Measurements from ENCODE around the gene CELF2.

The CELF2 gene

GRCh38 chr10:11307004-11307403 is 289.3 kb downstream of the CELF2 start:
- DNase-seq = no peak

DNA sequence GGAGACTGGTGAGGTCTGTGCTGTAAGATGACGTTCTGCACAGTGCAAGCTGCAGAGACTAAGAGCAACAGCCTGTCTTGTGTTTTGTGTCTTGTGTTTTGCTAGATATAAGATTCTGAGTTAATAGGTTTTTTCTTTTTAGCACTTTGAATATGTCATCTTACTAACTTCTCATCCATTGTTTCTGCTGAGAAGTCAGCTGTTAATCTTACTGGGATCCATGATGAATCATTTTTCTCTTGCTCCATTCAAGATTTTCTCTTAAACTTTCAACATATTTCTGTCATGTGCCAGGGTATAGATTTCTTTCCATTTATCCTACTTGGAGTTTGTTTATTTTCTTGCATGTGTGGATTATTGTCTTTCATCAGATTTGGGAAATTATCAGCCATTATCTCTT is 290.3 kb downstream of the CELF2 start:
- no peak for DNase-seq

DNA sequence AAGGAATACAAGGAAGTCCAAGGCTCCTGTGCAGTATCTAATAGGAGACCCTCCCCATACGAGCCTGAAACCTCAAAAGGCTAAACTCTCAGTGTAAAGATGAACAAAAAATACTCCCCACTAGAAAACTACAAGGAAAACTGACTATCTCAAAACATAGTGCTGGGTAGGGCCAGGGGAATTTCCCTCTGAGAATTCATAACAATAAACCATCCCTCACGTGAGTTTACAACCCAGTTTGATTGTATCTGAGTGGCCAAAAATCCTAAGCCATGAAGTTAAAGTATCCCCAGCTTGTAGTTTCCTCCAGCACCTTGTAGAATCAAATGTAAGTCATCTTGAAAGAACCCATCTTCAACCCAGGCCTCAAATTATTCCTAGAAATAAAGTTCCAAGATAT is 293.4 kb downstream of the CELF2 start:
- no peak for DNase-seq

DNA sequence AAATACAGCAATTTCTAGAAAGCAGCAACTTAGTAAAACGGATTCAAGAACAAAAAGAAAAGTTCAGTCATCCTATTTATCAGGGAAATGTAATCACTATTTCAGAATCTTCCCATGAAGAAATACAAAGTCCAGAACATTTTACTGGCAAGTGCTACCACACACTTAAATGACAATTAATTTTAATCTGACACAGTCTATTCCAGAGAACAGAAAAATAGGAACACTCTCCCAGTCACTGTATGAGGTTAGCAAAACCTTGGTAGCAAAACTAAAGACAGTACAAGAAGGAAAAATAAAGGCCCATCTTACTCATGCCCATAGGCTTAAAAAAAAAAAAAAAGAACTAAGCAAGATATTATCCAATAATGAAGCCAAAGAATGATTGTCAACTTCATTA is 295.8 kb downstream of the CELF2 start:
- DNase-seq = no peak

- no peak for DNase-seq
Measured at GRCh38 chr10:11317936-11318670, 300.4 kb downstream of the CELF2 start.

DNA sequence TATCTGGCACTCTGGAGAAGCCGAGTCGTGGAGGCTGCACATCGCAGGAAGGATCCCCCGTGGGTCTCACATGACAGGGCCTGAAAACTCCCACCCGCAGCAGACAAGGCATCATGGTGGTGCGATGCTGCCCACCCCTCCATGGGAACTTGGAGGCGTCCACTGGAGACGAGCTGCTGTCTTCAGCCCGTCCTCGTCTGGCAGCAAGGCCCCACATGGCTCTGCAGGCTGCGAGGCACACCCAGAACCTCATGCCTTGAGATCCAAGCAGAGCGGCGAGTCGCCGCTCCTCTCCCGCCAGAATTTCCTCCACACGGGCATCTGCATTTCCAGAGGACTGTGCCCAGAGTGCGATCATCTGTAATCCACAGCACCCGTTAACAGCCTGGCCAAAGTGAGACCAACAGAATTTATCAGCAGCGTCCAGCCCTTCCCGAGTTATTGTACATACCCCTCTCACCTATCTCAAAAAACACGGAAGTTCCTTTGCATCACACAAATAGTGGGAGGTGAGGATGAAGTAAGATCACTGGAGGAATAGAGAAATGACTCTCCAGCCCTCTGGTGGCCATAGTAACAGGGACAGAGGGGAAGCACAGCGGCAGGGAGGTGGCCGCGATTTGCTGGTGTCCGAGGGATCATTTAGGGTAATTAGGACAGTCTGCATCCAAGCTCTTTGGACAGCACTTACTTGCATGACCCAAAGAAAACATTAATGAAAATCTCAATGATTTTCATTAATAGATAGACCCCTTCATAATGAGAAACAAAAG is 301.3 kb downstream of the CELF2 start:
- no peak for DNase-seq

- DNase-seq = no peak
Measured at GRCh38 chr10:11319990-11320602, 302.4 kb downstream of the CELF2 start.

GRCh38 chr10:11320809-11321520 is 303.3 kb downstream of the CELF2 start:
- no peak for DNase-seq

GRCh38 chr10:11322698-11323097 is 305.0 kb downstream of the CELF2 start:
- no peak for DNase-seq

DNA sequence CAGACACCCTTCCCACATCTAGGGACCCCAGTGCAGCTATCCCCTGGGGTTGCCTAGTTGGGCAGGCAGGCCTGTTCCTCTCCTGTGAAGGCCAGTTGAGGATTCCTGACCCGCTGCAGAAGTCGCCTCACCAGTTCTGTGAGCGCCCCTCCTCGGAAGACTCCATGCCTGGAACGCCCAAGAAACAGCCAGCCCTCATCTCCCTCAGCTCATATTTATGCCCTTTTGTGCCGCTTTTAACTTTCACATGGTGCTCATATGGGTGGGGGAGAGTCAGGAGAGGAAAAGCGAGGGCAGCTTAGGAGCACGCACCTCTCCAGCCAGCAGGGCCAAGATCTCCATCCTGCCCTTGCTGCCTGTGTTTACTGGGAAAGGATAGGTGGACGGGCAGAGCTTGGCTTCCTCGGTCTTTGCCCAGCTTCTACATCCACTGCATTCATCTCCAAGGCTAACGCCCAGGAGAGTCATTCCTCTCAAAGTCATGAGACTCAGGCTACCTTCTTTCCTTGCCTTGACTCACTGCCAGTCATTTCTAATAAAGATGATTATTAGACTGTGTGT is 307.2 kb downstream of the CELF2 start:
- DNase-seq = no peak

DNA sequence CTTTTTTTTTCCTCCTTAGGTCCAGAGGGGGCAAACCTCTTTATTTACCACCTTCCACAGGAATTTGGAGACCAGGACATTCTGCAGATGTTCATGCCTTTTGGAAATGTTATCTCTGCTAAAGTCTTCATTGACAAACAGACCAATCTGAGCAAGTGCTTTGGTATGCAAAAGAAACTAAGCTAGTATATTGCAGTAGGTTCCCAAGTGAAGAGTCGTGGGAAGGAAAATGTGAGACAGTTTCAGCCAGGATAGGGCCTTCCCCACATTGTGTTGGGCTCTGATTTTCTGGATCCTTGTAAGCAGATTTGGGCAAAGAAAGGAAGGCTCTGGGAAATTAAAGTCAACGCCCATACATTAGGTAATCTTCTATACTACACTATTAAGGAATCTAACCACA is 308.1 kb downstream of the CELF2 start:
- DNase-seq = no peak

GRCh38 chr10:11326241-11326640 is 308.6 kb downstream of the CELF2 start:
- no peak for DNase-seq

DNA sequence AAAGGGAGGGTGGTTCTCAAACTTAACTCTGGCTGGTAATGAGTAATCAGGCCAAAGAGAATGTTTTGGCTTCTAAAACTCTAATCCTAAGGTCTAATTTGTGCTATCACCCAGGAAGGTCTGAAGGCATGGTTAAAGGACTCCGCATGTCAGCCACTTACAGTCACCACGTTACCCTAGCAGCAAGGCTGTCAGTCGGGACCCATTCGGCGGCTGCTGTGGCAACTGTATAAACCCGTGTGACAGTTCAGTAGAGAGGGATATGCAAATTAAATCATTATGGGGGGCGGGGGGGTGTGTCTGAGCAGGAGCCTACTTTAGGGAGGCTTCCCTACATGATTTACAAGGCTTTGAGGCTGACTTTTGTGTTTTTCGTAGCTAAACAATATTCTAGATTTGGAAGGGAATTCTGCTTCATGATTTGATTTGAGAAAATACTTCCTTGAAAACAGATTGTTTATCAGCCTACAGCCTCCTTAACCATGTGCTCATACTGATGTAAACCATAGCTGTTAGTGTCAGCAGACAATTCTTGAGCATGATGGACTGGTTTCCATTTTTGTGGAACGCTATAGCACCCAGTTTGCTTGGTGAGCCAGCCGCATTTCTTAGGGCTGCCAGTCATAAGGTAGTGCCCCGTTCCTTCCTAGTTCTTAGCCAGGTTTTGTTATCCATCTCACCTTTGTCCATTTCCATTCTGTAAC is 309.4 kb downstream of the CELF2 start:
- DNase-seq = no peak

DNA sequence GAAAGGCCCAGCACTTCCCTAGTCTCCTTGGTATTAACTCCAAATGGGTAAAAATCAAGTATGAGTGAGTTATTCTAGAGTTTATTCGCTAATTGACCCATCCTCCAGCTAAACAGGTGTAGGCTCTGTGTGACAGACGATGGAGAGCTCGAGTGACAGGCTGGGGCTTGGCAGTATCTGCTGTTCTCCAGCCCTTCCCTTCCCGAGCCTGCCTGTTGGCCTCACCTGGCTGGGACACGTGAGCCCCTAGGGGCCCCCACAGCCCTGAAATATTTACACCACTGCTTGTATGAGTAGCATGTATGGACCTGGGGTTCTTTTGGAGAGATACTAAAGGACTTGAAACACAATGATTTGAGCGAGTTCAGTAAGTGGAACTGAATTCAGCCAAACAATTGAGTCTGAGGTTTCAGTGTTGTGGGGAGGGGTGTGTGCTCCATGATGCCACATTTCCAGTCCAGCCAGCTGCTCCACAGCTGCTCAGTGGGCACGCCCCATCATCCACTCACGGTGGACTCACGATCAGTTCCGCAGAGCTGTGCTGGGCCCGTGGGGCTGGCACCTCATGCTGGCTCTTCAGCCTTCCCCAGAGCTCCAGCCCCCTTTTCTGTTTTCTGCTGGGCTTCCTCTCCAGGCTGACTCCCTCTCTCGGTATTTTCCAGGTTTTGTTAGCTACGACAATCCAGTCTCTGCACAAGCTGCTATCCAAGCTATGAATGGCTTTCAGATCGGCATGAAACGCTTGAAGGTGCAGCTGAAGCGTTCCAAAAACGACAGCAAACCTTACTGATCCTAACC is 310.8 kb downstream of the CELF2 start:
- no peak for DNase-seq

- no peak for DNase-seq
Measured at GRCh38 chr10:11329062-11329673, 311.5 kb downstream of the CELF2 start.

DNA sequence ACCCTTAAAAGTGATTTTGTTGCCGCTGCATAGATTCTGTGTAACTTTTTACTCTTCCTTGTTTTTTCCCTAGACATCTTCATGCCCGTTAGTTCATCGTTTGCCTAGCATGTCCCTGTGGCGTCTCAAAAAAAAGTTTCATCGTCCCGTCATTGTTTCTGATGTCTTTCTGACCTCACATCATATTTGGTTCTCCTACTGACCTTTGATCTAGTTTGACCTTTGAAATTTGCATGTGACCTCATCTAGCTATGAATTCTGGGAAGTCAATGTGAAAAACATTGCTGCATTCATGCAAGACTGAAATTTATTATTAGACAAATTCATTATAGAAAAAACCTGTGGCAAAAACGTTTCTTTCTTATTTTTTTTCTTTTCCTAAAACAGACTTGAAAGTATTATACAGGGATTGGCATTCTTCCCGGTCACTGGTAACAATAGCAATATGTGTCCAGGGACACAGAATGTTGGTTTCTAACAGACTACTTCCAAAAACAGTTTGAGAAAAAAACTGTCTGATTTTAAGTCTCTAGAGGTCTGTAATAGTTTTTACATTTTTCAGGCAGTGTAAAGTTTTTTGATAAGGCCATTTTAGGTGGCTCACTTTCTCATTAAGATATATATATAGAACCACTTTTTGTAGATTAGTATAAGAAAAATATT is 312.8 kb downstream of the CELF2 start:
- DNase-seq = no peak

- DNase-seq = no peak
Measured at GRCh38 chr10:11331046-11331577, 313.4 kb downstream of the CELF2 start.

DNA sequence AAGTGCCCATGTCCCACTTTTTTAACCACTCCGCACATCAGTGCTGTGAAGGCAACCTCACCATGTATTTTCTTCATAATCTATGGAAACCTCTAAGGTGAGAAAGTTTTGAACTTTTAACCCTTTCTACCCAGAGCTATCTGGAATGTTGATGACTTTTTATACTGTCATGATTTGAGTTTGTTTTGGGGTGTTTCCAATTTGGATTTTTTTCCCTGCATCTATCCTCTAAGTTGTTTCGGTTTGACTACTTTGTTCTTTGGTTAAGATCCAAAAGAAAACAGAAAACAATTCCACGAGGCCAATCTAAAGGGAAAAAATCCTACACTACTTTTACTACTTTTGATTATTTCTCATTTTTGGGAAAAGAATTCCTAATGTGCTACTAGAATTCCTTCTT is 314.1 kb downstream of the CELF2 start:
- no peak for DNase-seq

DNA sequence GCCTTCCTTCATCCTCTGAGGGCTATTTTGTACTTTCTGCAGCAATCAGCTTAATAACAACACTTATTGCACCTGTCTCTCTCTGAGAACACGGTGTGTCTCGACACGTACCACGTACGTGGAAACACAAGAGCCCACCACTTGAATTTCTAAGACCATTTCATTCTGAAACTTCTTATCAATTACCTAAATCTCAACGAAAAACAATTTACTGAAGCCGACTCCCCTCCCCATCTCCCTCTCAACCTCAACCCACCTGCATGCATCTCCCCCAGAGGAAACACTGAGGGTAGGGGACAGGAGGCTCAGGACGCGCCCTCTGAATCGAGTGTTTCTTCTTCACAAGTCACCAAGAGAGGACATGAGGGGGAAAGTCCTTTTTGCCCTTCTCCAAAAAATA is 315.2 kb downstream of the CELF2 start:
- no peak for DNase-seq

GRCh38 chr10:11334436-11334835 is 316.8 kb downstream of the CELF2 start:
- no peak for DNase-seq
